ENCODE data around the gene BCAS1.
"Not testable (repeated sequence)": the region's sequence is repeated elsewhere in the genome, so short reads cannot be mapped to it uniquely, and the experiment has no call there.

Gene BCAS1

DNA sequence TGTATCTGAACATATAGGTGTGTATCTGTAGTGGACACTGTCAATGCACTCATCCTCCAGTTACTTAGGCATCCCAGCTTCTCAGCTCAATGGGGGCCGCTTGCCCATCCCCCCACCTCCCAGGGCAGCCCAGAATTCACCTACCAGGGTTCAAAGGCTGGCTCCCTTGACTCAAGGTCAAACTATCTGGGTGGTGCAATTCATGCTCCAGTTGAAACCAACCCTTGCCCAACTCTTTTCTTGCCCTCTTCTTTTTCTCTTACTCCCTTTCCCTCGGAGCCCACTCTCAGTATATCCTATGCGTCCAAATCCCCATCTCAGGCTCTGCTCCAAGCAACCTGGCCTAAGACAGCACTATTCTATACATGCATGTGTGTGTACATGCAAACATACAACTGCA, 127.4 kb downstream of the BCAS1 start:
- DNase-seq (ENCODE audit: low spot score), result no peak

- DNase-seq (ENCODE audit: low spot score), result no peak
These were observed 128.0 kb downstream of the BCAS1 start for GRCh38 chr20:53942472-53942816.

- no peak for DNase-seq (ENCODE audit: low spot score)
These were observed 128.5 kb downstream of the BCAS1 start for GRCh38 chr20:53941680-53942471.

DNA sequence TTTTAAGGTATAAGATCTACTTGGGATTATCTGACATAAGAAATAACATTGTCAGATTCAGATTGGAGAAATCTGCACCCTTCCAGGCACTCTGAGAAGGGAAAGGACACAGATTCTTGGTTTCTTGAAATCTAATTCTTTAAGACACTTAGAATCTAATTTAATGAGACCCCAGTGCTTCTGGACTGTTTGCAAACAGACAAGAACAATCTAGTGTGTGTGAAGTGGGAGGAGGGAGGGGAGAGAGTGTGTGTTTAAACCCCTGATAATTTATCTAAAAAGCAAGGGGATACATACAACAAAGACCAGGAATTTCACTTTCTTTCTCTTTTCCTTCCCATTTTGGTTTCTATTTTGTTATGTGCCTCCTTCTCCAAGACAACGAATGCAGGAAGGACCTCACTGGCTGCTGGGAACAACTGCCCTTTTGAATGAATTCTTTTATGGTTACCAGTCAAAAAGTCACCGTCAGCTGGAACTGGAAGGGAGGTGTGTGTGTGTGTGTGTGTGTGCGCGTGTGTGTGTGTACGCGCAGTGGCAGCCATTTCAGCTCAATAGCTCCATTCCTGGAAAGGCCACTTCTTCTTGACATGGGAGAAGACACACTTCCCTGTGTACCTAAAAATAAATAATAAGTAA, 129.4 kb downstream of the BCAS1 start:
- peak; percentile 47 for DNase-seq (ENCODE audit: low spot score)

DNA sequence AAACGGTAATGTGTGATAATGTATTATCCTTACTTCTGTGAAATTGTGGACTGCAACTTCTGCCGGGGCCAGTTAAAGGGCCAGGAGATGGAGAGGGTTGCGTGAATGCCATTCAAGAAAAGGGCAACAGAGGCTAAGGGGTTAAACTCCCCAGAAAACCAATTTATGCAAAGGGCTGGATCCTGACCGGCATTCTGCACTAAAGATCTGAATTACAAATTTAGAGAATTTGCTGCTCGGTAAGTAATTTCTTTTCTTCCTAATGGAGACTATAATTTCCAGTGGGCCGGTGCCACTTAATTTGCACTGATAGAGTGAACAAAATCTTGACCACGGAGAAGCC, 130.1 kb downstream of the BCAS1 start:
- no peak for DNase-seq (ENCODE audit: low spot score)

DNA sequence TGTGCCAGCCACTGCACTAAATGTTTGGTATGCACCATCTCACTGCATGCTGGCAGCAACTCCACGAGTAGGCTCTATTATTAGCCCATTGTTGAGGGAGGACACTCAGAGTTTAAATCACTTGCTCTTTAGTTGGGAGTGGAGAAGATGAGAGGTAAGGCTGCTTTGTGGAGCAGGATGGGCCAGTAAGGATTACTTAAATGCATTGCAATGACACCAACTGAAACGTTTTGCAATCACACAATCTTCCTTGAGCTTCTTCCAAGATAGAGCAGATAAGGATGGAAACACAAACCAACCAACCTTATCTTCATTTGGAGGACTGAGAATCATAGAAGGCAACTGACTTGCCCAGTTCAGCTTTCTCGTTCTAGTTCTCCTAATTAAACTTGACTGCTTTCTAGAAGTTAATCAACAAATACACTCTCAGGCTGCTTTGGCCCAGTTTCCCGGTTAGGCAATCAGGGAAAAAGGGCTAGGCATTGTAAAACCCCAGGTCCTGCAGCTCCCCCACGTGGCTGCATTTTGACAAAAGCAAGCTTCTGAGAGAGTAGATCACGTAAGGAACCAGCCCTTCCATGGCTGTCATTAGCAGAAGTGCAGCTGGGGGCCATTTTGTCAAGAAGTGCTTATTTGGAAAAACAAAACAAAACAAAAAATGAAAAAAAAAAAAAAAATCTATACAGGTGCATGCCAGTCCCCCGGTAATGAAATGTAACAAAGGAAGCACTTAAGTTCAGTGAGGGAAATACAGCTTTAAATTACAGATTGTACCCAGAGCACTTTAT, 130.6 kb downstream of the BCAS1 start:
- DNase-seq (ENCODE audit: low spot score), result peak; percentile 96

GRCh38 chr20:53939190-53939571, 131.2 kb downstream of the BCAS1 start:
- DNase-seq (ENCODE audit: low spot score), result no peak

DNA sequence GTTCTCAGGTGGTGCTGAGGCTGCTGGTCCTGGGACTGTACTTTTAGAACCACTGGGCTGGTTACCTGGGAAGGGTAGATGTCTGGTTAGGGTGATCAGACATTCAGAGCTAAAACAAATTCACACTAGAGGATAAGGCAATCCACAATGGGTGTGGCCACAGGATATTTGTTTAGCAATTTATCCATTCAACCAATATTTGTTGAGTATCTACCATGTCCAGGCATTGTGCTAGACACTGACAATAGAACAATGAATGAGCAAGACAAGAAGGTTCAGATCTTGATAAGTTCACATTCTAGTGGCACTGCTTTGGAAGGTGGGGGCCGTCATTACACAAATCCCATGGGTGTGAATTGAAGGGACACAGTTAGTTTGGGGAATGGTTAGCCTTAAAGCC, 131.7 kb downstream of the BCAS1 start:
- no peak for DNase-seq (ENCODE audit: low spot score)

DNA sequence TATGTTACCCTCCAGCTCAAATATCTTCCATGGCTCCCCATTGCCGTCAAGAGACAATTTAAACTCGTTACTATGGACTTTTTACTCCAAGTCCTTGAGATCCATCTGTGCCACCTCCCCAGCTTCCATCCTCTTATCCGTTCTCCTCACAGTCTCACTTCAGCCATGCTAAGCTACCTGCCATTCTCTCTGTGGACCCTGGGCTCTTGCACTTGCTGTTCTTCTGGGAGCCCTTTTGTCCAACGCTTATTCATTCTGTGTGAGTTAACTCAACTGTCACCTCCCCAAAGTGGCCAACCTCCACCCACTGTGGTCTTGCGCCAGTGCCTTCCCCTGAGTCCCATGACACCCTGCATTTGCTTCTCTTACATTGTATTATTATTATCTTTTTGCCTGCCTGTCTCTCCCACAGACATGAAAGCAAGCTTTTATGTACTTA, 132.4 kb downstream of the BCAS1 start:
- DNase-seq (ENCODE audit: low spot score), result no peak

DNA sequence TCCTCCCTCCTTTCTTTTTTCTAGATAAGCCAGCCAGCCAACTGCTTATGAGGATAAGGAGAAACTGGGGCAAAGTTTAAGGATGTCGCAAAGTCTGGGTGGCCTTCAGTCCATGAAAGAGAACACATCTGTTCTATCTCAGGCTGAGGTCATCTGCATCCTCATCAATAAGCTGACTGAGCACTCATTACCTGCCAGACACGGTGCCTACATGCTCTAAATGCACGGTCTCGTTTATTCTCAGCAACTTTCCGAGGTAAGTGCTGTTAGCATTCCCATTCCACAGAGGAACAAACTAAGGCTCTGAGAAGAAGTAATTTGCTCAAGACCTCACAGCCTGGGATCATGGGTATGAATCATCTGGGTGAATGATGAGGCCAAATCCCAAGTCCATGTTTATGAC, 133.1 kb downstream of the BCAS1 start:
- DNase-seq (ENCODE audit: low spot score), result no peak

GRCh38 chr20:53935344-53936084, 134.9 kb downstream of the BCAS1 start:
- peak; percentile 53 for DNase-seq (ENCODE audit: low spot score)

- DNase-seq (ENCODE audit: low spot score), result peak; percentile 36
These were observed 135.7 kb downstream of the BCAS1 start for GRCh38 chr20:53934421-53935343.

- DNase-seq (ENCODE audit: low spot score), result no peak
These were observed 137.1 kb downstream of the BCAS1 start for GRCh38 chr20:53933232-53933846.

DNA sequence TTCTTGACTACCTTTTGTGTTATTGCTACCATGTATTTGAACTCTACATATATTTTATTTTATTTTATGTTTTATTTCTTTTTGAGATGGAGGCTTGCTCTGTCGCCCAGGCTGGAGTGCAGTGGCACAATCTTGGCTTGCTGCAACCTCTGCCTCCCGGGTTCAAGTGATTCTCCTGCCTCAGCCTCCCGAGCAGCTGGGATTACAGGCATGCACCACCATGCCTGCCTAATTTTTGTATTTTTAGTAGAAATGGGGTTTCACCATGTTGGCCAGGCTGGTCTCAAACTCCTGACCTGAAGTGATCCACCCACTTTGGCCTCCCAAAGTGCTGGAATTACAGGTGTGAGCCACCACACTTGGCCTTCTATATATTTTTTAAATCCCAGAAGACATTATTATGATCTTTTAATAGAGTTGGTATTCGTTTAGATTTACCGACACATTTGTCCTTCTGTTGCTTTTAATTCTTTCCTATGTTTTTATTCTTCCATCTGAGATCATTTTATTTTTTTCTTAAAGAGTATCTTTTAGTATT, 137.7 kb downstream of the BCAS1 start:
- DNase-seq (ENCODE audit: low spot score), result not testable (repeated sequence)

DNA sequence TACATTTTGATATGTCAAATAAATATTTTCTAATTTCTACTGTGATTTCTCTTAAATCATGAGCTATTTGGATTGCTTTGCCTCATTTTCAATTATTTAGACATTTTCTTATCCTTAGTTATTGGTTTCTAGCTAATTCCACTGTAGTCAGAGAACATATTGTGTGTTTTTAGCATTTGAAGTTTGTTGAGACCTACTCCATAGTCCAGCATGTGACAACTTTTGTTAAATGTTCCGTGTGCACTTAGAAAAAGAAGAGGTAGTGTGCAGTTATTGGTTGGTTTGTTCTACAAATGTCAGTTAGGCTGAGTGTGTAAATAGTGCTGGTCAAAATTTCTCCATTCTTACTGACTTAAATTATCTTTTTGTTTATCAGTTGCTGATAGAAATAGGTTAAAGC, 138.8 kb downstream of the BCAS1 start:
- DNase-seq (ENCODE audit: low spot score), result no peak

GRCh38 chr20:53930651-53931504, 139.5 kb downstream of the BCAS1 start:
- DNase-seq (ENCODE audit: low spot score), result no peak

DNA sequence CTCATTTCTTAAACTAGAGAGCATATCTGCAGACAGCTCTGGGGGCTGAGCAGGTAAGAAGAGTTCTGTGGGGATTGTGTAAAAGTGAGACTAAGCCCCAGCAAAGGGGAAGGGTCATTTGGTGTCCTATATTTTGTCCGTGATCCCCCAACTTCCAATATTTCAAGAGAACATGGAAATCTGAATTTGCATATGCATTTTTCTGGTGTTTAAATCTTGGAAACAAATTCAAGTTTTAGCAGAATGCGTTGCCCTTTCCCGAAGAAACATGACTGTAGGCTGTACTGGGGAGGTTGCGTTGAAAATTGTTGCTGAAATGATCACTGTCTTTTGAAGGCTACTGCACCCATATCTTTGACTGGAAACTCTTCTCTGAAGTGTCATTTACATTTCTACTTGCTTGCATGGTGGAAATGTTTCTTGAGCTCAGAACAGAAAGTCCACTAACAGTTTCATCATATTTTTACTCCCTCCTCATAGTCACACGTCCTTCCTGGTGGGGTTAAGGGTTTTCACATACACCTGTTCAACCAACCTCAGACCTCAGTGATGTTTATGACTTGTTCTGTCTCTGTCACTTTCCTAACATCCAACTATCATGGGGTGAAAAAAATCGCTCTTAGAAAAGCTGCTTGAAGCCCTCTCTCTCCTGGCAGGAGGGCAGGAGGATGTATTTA, 140.3 kb downstream of the BCAS1 start:
- no peak for DNase-seq (ENCODE audit: low spot score)

DNA sequence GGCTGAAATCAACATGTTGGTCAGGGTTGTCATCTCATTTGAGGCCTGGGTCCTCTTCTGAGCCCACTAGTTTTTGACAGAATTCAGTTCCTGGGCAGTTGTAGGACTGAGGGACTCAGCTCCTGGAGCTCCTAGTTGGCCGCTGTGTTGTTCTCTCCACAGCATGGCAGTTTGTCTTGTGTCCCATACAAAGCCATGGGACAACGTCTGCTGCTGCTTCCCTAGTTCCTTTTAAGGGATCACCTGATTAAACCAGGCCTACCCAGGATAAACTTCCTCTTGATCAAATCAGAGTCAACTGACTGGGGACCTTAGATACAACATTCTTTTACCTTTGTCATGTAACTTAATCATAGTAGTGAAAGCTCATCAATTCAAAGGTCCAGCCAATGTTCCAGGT, 141.0 kb downstream of the BCAS1 start:
- DNase-seq (ENCODE audit: low spot score), result no peak

DNA sequence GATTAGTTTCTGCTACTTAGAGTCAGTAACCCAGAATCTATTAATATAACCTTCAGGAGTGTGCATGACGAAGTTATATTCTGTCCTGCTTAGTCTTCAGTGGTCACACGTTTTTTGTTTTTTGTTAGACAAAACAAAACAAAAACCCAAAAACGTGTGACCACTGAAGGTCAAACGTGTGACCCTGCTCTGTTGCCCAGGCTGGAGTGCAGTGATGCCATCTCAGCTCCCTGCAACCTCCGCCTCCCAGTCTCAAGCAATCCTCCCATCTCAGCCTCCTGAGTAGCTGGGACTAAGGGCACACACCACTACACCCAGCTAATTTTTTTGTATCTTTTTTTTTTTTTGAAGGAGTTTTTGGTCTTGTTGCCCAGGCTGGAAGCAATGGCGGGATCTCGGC, 142.4 kb downstream of the BCAS1 start:
- DNase-seq (ENCODE audit: low spot score), result no peak
